Measurements from ENCODE around the gene DNAJB5.

DNAJB5 gene

GRCh38 chr9:34996181-34996904, 6.8 kb downstream of the DNAJB5 start:
- Histone ChIP-seq H3K4me1 (ENCODE audit: insufficient read depth, low read length) (no peaks in the 10 kb centered on the region), H3K27me3 (ENCODE audit: insufficient read depth, low read length, poor library complexity) (no peaks in the 10 kb centered on the region), H3K36me3 (ENCODE audit: insufficient read depth, low read length) (0 out of 2 replicates have a peak, but pooled peaks cover 2% of the 10 kb centered on the region), H3K9me3 (ENCODE audit: insufficient read depth, low read length, severe bottlenecking) (no peaks in the 10 kb centered on the region), H3K4me2 (ENCODE audit: insufficient read depth, low read length) (no peak overlapping the region), H2AFZ (ENCODE audit: low read depth, low read length) (no peak overlapping the region), H3K79me2 (ENCODE audit: insufficient read depth, low read length) (no peaks in the 10 kb centered on the region), H3K4me3 (ENCODE audit: low read depth in 1 of 2, low read length in 2 of 2) (no peak overlapping the region), H3K27ac (ENCODE audit: low read length) (no peak overlapping the region), H4K20me1 (ENCODE audit: insufficient read depth, low read length) (no peaks in the 10 kb centered on the region), H3K9ac (ENCODE audit: low read depth, low read length) (no peak overlapping the region)
- TF ChIP-seq, protein P1, sequence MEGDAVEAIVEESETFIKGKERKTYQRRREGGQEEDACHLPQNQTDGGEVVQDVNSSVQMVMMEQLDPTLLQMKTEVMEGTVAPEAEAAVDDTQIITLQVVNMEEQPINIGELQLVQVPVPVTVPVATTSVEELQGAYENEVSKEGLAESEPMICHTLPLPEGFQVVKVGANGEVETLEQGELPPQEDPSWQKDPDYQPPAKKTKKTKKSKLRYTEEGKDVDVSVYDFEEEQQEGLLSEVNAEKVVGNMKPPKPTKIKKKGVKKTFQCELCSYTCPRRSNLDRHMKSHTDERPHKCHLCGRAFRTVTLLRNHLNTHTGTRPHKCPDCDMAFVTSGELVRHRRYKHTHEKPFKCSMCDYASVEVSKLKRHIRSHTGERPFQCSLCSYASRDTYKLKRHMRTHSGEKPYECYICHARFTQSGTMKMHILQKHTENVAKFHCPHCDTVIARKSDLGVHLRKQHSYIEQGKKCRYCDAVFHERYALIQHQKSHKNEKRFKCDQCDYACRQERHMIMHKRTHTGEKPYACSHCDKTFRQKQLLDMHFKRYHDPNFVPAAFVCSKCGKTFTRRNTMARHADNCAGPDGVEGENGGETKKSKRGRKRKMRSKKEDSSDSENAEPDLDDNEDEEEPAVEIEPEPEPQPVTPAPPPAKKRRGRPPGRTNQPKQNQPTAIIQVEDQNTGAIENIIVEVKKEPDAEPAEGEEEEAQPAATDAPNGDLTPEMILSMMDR (IDR thresholded peaks at IDR 0.05; ENCODE audit: borderline replicate concordance, extremely low read depth, low read length, poor library complexity, severe bottlenecking) = no peak
- TF ChIP-seq EZH2 (IDR thresholded peaks at IDR 0.05; ENCODE audit: borderline replicate concordance, low read depth, low read length, severe bottlenecking) = no peak
- ATAC-seq (ENCODE audit: insufficient read depth, low read depth) (no peak), DNase-seq (no peak)

DNA sequence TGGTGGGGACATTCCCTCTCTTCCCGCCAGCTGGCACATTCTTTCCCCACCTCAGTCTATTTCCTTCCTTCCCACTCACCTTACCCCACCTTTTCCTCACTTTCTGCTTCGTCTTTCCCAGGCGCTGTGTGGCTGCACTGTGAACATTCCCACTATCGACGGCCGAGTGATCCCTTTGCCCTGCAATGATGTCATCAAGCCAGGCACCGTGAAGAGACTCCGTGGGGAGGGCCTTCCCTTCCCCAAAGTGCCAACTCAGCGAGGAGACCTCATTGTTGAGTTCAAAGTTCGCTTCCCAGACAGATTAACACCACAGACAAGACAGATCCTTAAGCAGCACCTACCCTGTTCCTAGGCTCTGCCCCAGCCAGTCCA, 7.3 kb downstream of the DNAJB5 start:
- no peak overlapping the region for H3K9ac ChIP-seq (ENCODE audit: low read depth, low read length)
- no peaks in the 10 kb centered on the region for H3K27me3 ChIP-seq (ENCODE audit: insufficient read depth, low read length, poor library complexity)
- 0 out of 2 replicates have a peak, but pooled peaks cover 2% of the 10 kb centered on the region for H3K36me3 ChIP-seq (ENCODE audit: insufficient read depth, low read length)
- no peak for TF ChIP-seq EZH2 (IDR thresholded peaks at IDR 0.05; ENCODE audit: borderline replicate concordance, low read depth, low read length, severe bottlenecking)
- TF ChIP-seq, protein P1 (IDR thresholded peaks at IDR 0.05; ENCODE audit: borderline replicate concordance, extremely low read depth, low read length, poor library complexity, severe bottlenecking) = no peak
- ATAC-seq (ENCODE audit: insufficient read depth, low read depth) (no peak), DNase-seq (no peak)
- no peaks in the 10 kb centered on the region for H4K20me1 ChIP-seq (ENCODE audit: insufficient read depth, low read length)
- H3K79me2 ChIP-seq (ENCODE audit: insufficient read depth, low read length) = no peaks in the 10 kb centered on the region
- no peak overlapping the region for H2AFZ ChIP-seq (ENCODE audit: low read depth, low read length)
- no peak overlapping the region for H3K4me2 ChIP-seq (ENCODE audit: insufficient read depth, low read length)
- no peak overlapping the region for H3K4me3 ChIP-seq (ENCODE audit: low read depth in 1 of 2, low read length in 2 of 2)
- H3K4me1 ChIP-seq (ENCODE audit: insufficient read depth, low read length) = no peaks in the 10 kb centered on the region
- H3K27ac ChIP-seq (ENCODE audit: low read length) = no peak overlapping the region
- H3K9me3 ChIP-seq (ENCODE audit: insufficient read depth, low read length, severe bottlenecking) = no peaks in the 10 kb centered on the region

GRCh38 chr9:34997379-34997781, 7.8 kb downstream of the DNAJB5 start:
- Histone ChIP-seq H3K9ac (ENCODE audit: low read depth, low read length) (no peak overlapping the region), H3K27me3 (ENCODE audit: insufficient read depth, low read length, poor library complexity) (no peaks in the 10 kb centered on the region), H3K36me3 (ENCODE audit: insufficient read depth, low read length) (0 out of 2 replicates have a peak, but pooled peaks cover 2% of the 10 kb centered on the region), H3K4me1 (ENCODE audit: insufficient read depth, low read length) (no peaks in the 10 kb centered on the region), H3K4me2 (ENCODE audit: insufficient read depth, low read length) (no peak overlapping the region), H3K79me2 (ENCODE audit: insufficient read depth, low read length) (no peaks in the 10 kb centered on the region), H2AFZ (ENCODE audit: low read depth, low read length) (no peak overlapping the region), H3K9me3 (ENCODE audit: insufficient read depth, low read length, severe bottlenecking) (no peaks in the 10 kb centered on the region), H3K4me3 (ENCODE audit: low read depth in 1 of 2, low read length in 2 of 2) (no peak overlapping the region), H4K20me1 (ENCODE audit: insufficient read depth, low read length) (no peaks in the 10 kb centered on the region), H3K27ac (ENCODE audit: low read length) (no peak overlapping the region)
- DNase-seq = no peak
- TF ChIP-seq, protein P1 (IDR thresholded peaks at IDR 0.05; ENCODE audit: borderline replicate concordance, extremely low read depth, low read length, poor library complexity, severe bottlenecking) = no peak
- TF ChIP-seq EZH2 (IDR thresholded peaks at IDR 0.05; ENCODE audit: borderline replicate concordance, low read depth, low read length, severe bottlenecking) = no peak
- no peak for ATAC-seq (ENCODE audit: insufficient read depth, low read depth)

Measured in DND-41 (cell line).